GM18951 (cell line): ENCODE results near the gene SPOCK2.
"Not testable (repeated sequence)": the region's sequence is repeated elsewhere in the genome, so short reads cannot be mapped to it uniquely, and the experiment has no call there.

Source experiments
- POLR2A ChIP-seq: IDR thresholded peaks from 4 replicates; pipeline ENCODE4 v1.6.1; 2011; ENCODE audit warnings: mild to moderate bottlenecking; ENCODE audit not compliant: insufficient read length, insufficient read depth; ENCODE audit errors: extremely low read depth
- in situ Hi-C: fragments of 300-500 bp; cut with MboI; formaldehyde crosslinking; loops from one replicate; pipeline ENCODE4 v1.12.0; 2022; ENCODE audit warnings: low sequenced_read_pairs, mixed read lengths, inconsistent platforms; ENCODE audit not compliant: unreplicated experiment

Gene SPOCK2

DNA sequence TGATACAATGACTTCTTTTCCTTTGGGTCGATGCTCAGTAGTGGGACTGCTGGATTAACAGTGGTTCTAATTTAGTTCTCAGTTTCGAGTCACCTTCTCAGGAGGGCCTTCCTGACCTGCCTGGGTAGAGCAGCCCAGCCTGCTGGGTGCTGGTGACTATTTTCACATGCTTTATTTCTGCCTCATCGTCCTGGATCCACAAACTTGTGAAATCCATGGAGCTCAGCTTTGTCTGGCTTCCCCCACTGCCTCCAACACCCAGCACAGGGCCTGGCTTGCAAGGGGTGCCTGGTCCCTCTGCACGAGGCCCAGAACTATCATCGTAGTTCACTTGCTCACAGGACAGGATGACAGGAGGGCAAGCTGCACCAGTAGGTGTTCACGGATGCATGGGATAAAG, 46.9 kb downstream of the SPOCK2 start:
- in situ Hi-C loops = no loop called here
- TF ChIP-seq POLR2A = no peak

DNA sequence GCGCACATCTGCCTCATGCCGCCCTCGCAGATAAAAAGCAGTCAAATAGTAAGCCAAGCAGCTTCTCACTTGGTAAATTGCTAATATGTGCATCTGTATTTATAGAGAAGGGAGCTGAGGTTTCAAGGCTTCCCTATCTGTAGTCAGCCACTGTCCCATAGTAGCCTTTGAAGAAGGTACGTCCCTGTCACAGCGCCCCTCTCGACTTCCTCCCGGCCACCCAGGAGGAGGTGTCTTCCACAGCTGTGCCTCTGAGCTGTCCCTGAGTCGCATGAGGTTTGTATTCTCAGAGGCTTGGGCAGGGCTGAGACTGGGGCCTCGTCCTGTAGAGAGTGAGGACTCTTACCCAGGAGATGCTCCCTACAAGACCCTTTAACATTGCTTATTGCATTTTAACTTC, 49.0 kb downstream of the SPOCK2 start:
- no peak for TF ChIP-seq POLR2A
- in situ Hi-C loops = no loop called here

DNA sequence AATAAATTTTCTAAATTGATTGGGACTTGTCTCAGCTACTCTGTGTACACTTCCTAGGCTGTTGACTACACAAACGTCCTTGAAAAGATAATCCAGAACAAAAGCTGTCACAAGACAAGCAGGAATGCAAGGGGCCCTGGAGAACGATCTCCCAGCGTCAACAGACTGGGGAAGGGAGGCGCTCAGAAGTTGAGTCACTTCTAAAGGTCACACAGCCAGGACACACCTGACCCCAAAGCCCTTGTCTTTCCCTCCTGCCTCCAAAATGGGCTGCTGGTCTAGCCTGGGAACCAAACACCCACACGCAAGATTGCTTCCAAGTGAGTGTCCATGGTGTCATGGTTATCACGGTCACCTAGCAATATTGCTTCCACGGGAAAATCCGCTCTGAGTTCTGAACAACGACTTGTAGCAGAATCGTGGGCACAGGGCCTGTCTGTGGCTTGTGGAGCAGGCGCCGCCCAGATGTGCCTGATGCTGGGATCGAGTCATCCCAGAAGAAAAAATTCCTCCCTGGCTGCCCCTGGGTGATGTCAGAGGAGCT, 49.8 kb downstream of the SPOCK2 start:
- TF ChIP-seq POLR2A = no peak
- in situ Hi-C loops = no loop called here

DNA sequence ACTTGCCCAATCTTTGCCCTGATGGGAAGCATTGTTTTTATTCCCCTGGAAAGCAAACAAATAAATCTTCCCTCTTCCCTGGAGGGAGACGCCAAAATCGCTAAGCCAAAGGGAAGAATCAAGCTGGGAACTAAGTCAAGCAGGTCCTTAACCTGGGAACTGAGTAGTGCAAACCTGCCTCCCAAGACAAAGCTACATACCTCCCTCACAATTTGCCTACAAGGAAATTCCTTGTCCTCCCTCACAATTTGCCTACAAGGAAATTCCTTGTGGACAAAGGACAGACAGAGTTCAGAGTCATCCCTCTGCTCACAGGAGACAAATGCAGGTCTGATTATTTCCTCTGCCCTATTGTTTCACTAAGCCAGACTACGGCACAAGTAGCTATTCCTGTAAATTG, 50.5 kb downstream of the SPOCK2 start:
- in situ Hi-C loops = no loop called here
- TF ChIP-seq POLR2A = no peak

DNA sequence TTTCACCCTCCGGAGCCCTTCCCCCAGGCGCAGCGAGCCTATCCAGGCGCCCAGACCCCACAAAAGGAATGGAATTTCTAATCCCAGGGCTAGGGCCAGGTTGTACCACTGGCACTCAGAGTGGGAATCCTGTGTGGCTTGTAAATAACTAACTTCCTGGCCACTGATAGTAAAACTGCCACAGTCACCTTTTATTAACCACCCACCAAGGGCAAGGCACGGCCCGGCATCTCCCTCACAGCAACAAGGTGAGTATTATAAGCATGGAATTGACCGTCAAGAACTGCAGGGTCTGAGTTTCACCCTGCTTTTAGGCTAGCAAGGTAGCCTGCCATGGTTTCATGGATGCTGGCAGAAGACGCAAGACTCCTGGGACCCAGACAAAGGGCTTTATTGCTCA, 51.1 kb downstream of the SPOCK2 start:
- in situ Hi-C loops = no loop called here
- no peak for TF ChIP-seq POLR2A

DNA sequence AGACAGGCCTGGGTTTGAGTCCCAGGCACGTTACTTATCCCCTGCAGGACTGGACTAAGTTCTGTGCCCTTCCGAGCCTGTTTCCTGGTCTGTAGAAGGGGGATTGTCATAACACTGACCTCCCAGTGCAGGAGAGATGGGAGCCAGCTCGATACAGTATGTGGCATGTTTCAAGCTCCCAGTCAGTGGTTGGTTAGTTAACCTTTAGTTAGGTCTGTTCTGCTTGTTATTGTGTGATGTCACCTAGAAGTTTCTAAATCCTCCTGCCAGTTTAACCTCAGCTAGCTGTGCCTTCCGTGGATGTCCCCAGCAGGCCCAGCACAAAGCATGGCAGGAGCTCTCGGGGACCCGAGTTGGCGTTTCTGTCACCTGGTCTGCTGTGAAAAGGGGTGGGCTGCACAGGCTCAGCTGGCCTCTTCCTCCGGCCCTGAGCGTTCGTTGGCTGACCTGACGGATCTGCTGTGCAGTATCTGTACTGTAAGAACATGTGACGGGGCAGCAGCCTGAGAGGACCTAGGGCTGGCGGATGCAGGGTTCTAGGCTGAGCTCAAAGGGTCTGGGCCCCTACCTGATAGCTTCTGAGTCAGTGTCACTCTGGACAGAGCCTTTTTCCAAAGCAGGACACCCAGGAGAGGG, 53.0 kb downstream of the SPOCK2 start:
- in situ Hi-C loops = no loop called here
- no peak for TF ChIP-seq POLR2A

DNA sequence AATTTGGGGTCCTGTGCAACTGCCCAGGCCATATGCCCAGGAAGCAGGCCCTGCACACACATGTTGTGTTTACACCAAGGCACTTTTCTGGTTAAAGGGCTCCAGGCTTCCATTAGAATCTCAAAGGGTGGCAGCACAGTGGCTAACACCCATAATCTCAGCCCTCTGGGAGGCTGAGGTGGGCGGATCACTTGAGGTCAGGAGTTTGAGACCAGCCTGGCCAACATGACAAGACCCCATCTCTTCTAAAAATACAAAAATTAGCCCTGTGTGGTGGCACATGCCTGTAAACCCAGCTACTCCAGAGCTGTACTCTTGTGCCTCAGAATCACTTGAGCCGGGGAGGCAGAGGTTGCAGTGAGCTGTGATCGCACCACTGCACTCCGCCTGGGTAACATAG, 53.6 kb downstream of the SPOCK2 start:
- no peak for TF ChIP-seq POLR2A
- in situ Hi-C loops = no loop called here

DNA sequence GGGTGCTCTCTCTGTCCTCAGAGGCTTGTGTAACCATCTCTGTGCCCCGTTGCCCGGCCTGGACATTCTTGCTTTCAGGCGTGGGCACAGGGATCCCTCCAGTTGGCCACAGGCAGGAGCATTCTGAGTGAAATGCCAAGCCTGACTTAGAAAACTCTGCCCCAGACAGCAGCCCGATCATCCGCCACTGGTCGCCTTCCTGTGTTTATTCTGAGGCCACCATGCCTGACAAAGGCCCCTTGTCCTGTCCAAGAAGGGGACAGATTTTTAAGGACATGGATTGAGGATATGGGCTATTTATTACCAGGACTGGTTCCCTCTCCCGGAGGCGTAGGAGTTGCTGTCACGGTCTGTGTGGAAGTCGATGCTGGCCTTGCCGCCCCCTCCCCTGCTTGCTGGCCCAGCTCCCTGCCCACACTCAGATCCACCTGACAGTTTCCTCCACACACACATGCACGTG, 54.3 kb downstream of the SPOCK2 start:
- no peak for TF ChIP-seq POLR2A
- in situ Hi-C loops = no loop called here

DNA sequence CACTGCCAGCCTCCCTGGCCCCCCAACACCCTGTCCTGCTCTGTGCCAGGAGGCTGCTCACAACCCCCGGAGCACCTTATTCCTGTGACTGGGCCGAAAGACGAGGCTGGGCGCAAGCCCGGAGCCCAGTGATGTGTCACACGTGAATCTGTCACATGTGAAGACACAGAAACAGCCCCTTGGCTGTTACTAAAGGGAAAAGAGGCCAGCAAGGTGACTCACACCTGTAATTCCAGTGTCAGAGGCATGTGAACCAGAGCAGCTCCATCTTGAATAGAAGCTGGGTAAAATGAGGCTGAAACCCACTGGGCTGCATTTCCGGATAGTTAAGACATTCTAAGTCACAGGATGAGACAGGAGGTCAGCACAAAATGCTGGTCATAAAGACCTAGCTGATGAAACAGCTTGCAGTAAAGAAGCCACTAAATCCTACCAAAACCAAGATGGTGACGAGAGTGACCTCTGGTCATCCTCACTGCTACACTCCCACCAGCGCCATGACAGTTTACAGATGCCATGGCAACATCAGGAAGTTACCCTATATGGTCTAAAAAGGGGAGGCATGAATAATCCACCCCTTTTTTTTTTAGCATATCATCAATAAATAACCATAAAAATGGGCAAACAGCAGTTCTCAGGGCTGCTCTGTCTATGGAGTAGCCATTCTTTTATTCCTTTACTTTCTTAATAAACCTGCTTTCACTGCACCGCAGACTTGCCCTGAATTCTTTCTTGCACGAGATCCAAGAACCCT, 55.8 kb downstream of the SPOCK2 start:
- in situ Hi-C loops = not testable (repeated sequence)

DNA sequence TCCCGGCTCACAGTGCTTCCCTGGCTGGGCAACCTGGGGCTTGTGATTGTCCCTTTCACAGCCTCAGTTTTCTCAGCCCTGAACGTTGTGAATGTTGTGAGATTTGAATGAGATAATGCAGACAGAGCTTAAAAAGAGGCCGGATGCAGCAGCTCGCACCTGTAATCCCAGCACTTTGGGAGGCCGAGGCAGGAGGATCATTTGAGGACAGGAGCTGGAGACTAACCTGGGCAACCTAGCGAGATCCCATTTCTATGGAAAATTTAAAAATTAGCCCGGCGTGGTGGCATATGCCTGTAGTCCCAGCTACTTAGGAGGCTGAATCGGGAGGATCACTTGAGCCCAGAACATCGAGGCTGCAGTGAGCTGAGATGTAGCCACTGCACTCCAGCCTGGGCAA, 56.6 kb downstream of the SPOCK2 start:
- in situ Hi-C loops = no loop called here
- TF ChIP-seq POLR2A = no peak

DNA sequence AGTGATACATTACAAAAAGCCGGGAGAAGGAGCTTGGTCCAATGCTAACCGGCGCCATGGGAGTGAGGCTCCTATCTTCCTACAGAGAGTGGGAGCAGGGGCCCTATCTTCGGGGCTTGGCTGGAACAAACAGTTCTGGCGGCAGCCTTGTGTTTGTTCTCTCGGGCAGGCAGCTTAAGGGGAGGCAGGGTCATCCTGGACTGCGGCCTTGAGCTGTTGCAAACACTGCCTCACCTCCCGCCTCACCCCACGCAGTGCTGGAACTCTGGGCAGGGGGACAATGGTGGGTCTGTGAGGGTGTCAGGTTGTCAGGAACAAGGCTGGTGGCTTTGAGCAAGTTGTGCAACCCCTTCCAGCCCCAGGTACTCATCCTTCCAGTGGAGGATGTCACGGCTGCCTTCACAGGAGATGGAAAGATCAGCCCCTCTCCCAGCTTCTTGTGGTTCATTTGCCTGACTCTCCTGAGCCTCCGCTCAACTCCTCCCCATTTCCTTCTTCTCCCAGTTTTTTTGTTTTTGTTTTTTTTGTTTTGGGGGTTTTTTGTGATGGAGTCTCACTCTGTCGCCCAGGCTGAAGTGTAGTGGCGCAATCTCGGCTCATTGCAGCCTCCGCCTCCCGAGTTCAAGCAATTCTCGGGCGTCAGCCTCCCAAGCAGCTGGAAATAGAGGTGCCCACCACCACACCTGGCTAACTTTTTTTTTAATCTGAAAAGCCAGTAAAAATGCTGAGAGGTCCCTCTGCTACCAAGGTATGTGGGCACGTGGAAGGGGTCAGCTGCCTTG, 57.4 kb downstream of the SPOCK2 start:
- in situ Hi-C loops = no loop called here
- TF ChIP-seq POLR2A = no peak

DNA sequence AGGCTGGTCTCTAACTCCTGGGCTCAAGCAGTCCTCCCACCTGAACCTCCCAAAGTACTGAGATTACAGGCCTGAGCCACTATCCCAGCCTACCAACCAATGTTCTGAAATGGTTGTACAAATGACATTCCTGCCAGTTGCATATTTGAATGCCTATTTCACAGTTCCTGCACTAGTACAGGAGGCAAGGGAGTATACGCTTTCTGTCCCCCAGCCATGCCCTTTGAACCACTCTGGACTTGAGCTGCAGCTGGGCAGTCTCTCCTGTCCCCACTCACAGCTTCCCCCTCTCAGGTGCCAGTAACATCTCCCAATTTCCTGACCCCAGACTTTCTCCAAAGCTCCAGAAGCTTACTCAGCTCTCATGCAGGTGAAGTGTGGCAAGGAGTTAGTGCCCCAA, 58.9 kb downstream of the SPOCK2 start:
- TF ChIP-seq POLR2A = no peak
- in situ Hi-C loops = no loop called here

DNA sequence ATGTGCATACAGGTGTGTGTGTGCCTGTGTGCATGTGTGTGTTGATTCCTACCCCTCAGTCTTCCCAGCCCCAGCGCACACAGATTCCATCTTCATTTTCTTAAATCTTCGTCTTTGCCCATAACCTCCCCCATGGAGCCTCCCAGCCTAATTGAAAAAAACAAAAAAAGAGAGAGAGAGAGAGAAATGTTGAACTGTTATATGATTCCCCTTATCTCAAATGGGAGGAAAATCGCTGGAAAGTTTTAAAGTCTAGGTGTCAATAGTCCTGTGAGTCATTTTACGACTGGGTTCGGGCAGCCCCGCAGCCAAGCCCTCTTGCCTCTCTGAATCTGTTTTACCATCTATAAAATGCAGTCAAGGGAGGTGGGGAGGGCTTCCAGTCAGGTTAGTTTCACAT, 60.9 kb downstream of the SPOCK2 start:
- in situ Hi-C loops = no loop called here
- TF ChIP-seq POLR2A = no peak
